Left cardiac atrium (tissue), 4 donors: ENCODE measurements around the gene ZRANB1. TPM values are rescaled to one million over a fixed set of nuclear protein-coding genes. Genes with fewer than 3 reads are reported as not detected.

Experiments
- ATAC-seq, 2 donors: fragments of 200-7000 bp; cut with Tn5 transposase; one replicate each; pipeline ENCODE4 v1.9.1; 2020; ENCODE audit warnings: mild to moderate bottlenecking in 2 of 2, moderate library complexity in 2 of 2
- DNase-seq: peaks from one replicate; pipeline ENCODE4 v3.0.0-alpha.2; 2020
- intact Hi-C, 2 donors: fragments of 100-400 bp; cut with DNase I; formaldehyde crosslinking; loops; one replicate each; pipeline versions ENCODE4 v1.14.1 to v1.15.1; 2022 to 2023
- total RNA-seq, 2 donors: library from RNA; stranded (reverse); fragmentation: NEBNext Ultra II Directional; extraction: Animal tissue kit (Norgen Biotek cat#: 25700); gene quantifications; one replicate each; pipeline ENCODE4 v1.2.1, GENCODE V29; 2021
- donor health status: DM: no; HTN: yes; CAD: no.
- donor health status: DM: no; HTN: yes; CAD: no; lungs with severe emphysema.
- donor health status: DM: yes; HTN: yes; CAD: no.
- donor health status: Dilated cardiomyopathy.

The ZRANB1 gene
- total RNA-seq, 2 donors from 2014 or later = 22.9 to 25.7 TPM

DNA sequence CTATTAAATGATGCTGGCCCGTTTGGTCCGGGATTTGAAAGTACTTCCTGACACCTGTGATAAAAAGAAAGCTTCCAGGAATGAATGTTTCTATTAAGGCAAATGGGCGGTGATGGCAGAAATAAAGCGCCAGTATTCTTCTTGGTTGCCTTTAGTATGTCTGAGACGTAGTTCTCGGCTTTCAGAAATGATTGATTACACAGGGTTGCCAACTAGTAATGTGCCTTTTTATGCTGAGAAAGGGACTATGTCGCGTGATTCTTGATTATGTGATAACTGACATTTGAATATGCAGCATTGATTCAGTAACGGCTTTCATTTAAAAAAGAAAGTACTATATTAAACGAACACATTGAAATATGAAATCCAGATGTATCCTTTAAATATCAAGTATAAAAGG, 13.9 kb downstream of the ZRANB1 start:
- intact Hi-C loops = no loop called here
- no peak for DNase-seq
- ATAC-seq = no peak

DNA sequence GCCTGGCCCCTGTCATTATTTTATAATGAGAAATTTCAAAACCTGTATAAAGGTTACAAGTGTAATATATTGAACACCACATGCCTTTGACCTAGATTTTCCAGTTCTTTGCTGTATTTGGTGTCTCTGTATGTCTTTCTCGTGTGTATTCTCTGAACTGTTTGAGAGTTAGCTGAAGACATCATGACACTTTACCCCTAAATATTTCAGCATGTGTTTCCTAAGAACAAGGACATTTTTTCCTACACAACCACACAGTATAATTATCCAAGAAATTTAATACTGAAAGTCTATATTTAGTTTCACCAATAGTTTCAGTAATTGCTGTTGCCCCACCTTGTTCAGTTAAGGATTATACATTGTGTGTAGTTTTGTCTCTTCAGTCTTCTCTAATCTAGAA, 14.8 kb downstream of the ZRANB1 start:
- no peak for DNase-seq
- peak in 1 of 2 donors; percentile 53 for ATAC-seq
- intact Hi-C loops = no loop called here

DNA sequence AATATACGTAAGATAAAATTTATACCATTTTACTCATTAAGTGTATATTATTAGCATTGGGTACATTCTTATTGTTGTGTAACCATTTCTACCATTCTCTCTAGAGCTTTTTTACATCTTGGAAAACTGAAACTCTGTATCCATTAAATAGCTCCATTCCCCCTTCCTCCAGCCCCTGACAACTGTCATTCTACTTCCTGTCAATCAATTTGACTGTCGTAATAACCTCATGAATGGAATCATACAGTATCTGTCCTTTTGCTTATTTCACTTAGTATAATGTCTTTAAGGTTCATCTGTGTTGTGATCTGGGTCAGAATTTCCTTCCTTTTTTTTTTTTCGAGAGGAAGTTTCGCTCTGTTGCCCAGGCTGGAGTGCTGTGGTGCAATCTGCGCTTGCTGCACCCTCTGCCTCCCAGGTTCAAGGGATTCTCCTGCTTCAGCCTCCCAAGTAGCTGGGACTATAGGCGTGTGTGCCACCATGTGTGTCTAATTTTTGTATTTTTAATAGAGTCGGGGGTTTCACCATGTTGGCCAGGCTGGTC, 15.6 kb downstream of the ZRANB1 start:
- ATAC-seq (no peak), DNase-seq (no peak)
- intact Hi-C loops = no loop called here

DNA sequence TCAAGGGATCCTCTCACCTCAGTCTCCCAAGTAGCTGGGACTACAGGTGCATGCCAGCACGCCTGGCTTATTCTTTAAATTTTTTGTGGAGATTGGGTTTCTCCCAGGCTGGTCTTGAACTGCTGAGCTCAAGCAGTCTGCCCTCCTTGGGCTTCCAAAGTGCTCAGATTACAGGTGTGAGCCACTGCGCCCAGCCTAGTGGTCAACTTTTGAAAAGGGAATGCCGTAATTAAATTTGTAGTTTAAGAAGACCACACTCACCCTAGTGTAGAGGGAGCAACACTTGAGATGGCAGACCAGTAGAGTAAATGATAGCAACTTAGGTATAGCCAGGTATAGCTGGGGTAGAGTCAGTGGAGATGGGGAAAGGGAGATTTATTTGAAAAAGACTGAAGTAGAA, 17.6 kb downstream of the ZRANB1 start:
- no peak for DNase-seq
- no peak for ATAC-seq
- intact Hi-C loops = no loop called here

DNA sequence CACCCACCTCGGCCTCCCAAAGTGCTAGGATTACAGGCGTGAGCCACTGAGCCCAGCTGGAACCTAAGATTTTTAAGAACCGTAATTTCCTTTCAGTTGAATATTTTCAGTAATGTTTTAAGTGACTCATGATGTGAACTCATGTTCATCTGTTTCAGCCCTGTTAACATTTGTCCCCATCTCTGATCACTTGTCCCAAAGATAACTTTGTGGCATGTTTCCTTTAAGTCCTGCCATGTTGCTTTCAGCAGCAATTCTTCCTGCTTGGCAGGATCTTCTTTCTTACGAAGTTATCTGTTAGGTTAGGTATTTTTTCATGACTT, 19.3 kb downstream of the ZRANB1 start:
- no peak for DNase-seq
- ATAC-seq = no peak
- intact Hi-C loops = no loop called here

DNA sequence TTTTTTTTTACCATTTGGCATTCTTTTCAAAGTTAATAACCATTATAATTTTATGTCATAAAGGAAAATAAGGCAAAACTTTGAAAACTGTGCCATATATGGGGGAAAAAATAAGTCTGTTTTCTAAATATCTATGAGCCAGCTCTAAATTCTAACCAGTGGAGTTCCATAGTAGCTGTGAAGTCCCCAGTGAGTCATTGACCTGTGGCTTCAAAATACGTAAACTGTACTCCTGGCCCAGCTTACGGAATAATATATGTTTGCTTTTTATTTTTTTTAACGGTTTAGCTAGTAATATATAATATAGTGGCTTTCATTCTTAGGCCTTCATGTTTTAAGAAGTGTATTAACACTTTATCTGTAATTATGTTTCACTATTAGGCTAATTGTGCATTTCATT, 20.5 kb downstream of the ZRANB1 start:
- ATAC-seq (no peak), DNase-seq (no peak)
- intact Hi-C loops = no loop called here

DNA sequence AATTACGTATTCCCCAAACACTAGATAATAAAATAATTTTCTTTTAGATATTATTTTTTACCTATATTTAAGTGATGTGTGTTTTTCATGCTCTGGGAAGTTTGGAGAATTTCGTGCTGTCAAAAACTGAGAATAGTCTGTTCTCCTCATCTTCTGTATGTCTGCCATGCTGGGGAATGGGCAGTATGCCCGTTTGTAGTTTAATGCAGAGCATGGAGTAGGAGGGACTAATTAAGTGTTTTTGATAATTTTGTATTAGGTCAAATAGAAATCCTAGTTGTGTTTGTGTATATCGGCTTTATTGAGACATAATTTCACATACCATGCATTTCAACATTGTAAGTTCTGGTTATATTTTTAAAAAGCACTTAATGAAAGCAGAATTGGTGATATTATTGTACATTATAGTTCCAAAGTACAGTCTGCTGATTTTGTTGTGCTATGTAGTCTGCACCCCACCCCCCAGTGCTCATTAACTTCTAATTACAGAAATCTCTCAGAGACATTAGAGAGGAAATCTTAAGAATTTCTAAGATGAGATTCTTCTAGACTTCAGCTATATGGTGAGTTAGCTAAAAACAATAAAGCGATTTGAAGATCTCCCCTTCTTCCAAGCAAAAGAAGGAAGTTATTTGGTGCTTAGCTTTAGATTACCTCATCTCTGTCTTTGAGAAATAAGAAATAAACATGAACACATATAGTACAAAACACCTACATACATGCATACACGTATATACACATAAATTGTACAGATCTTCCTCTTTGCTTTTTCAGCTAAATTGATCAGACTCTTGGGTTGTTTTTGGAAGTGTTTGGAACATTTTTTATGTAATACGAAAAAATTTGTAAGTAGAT, 22.2 kb downstream of the ZRANB1 start:
- ATAC-seq (no peak), DNase-seq (no peak)
- intact Hi-C loops = no loop called here

DNA sequence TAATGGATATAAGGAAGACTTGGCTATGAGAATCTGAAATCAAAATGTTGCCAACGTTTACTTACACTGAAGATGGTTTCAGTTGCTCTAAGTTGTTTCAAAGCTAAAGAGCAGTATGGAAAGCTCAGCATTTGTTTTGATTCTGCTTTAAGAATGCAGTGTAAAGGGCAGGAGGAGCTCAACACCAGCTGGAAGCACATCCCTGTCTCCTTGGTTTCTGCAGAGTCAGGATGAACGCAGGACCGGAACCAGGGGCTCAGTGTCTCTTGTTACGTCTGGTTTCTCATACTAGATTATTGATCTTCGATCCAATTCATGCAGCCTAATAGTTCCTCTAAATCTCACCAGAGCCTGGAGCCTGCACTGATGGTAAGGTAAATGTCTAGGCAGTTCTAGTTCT, 24.1 kb downstream of the ZRANB1 start:
- no peak for ATAC-seq
- DNase-seq = no peak
- intact Hi-C loops = no loop called here

DNA sequence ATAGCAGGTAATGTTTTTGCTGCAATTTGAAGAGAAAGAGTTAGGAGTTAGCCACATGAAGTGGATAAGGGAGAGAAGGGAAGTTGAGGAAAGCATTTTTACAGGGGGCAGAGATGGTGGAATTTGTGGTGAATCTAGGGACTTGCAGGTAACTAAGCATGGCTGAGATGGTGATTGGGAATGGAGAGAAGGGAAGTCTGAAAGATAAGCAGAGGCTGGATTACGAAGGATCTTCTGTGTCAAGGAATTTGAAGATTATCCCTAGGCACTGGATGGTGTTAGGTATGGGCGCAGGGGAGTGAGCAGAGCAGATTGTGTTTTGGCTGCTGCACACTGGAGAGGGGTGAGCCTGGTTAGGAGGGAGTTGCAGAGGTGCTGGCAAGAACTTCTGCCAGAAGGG, 25.3 kb downstream of the ZRANB1 start:
- ATAC-seq = no peak
- intact Hi-C loops = no loop called here
- no peak for DNase-seq

DNA sequence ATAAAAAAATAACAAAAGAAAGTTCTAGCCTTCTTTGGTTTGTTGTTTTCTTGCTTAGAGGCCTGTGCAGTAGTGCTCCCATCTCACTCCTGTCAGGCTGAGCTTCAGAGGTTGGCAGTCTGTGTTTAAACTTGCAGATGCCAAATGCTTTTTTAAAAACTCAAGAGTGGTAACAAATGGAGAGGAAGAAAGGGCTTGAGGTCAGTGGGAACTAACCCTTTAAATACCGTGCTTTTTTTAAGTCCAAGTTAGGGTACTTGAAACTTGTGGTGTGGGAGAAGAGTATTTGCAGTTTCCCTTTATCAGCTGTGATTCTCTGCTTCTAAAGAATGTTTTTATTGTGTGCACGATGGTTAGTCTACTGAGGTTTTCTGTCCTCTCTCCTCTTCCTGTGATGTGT, 29.4 kb downstream of the ZRANB1 start:
- intact Hi-C loops = no loop called here

DNA sequence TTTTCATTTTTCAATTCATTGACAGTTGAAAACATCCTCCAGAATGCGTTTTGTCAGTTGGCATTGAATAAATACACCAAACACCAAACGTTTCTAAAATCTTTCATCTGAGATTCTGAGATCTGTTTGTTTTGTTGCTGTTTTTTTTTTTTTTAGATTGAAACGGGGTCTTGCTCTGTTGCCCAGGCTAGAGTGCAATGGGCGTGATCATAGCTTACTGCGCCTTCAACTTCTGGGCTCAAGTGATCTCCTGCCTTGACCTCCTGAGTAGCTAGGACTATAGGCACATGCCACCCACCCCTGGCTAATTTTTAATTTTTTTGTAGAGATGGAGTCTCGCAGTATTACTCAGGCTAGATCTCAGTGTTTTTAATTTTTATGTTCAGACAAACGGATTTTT, 30.7 kb downstream of the ZRANB1 start:
- ATAC-seq = no peak
- DNase-seq = no peak
- intact Hi-C loops = no loop called here

More for the DNA sequence above, 29.4 kb downstream of the ZRANB1 start:
- ATAC-seq = peak in 1 of 2 donors; percentile 67
- DNase-seq = no peak

DNA sequence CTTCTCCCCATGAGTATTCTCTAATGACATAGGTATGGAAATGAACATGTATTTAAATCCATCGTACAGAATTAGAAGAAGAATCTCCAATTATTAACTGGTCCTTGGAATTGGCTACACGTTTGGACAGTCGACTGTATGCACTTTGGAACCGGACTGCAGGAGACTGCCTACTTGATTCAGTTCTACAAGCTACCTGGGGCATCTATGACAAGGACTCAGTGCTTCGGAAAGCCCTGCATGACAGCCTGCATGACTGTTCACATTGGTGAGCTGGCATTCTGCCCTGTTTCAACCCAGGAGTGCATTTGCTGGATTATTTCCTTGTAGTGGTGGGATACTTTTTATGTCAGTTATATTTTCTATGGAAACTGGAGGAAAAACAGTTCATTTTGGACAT, 32.2 kb downstream of the ZRANB1 start:
- no peak for ATAC-seq
- DNase-seq = no peak
- intact Hi-C loops = no loop called here

DNA sequence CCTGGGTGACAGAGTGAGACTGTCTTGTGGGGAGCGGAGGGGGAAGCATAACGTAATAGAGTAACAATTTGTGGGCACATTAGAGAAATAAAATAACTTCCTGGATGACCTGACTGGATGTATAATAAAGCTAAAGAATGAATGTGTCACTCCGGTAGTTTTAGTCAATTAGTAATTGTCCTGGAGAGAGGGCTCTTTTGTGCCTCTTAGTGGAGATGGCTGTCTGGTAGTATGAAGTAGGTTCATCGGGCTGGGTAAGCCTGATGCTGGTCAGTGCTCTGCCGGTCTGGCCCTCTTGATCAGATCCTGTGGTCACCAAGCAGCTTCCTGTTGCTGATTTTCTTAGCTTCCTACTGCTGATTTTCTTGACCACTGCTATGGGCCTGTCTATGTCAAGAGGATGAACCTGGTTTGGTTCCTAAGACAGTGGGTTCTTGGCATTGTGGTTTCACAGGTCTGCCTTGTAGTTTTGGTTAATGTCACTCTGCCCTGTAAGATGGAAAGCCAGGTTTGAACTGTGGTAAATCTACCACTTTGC, 34.1 kb downstream of the ZRANB1 start:
- intact Hi-C loops = no loop called here
- ATAC-seq = no peak
- DNase-seq = no peak

DNA sequence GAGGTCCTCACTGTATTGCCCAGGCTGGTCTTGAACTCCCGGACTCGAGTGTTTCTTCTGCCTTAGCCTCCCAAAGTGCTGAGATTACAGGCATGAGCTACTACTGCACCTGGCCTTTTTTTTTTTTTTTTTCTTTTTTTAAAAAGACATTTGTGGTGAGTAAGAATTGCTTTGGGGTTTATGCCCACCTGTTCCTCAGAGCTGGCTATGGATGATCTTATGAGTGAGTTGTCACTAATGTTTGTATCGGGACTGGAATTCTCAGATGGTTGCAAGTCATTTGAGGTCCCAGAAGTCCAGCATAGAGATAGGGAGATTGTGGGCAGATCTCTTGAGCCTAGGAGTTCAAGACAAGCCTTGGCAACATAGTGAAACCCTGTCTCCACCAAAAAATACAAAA, 35.2 kb downstream of the ZRANB1 start:
- ATAC-seq = no peak
- intact Hi-C loops = no loop called here

DNA sequence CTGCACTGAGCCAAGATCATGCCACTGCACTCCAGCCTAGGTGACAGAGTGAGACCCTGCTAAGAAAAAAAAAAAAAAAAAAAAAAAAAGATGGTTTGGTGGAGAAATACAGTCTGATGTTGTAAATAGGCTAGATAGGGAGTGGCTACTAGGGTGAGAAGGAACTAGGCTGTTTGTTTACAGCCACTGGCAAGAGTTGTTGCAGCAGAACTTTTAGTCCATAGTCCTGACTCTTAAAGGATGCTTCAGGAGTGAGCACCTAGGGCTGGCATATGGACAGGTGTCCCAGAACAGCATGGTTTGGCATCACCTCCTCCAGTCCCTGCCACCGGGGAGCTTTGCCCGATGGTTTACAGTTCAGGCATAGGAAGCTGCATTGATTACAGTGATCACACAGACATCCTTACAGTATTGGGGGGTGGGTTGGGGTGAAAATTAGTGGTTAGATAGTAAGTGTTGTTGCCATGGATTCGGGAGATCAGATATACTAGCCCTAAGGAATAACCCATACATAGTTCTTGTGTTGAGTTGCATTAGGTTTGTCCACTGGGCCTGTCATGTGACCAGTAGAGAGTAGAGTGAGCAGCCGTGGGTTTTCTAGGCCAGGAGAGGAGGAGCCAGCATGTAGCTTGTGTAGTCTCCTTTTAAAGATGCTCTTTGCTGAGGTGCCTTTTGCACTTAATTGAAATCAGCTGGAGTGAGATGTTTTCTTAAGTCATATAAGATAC, 35.9 kb downstream of the ZRANB1 start:
- intact Hi-C loops = no loop called here
- peak; percentile 44 to 68 for ATAC-seq
- DNase-seq = no peak

More for the DNA sequence above, 35.2 kb downstream of the ZRANB1 start:
- no peak for DNase-seq

DNA sequence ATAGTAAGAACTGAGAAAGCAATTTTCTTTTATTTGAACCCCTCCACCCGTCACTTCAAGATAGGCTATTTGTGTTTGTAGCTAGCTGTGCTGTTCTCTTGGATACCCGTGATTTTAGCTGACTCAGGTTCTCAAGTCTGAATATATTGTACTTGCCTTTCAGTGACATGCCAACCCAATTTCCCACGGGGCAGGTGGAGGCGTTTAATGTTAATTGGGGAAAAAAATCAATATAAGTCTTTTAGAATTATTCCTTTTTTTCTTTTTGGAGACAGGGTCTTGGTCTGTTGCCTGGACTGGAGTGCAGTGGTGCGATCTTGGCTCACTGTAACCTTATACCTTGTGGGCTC, 36.4 kb downstream of the ZRANB1 start:
- DNase-seq = no peak
- no peak for ATAC-seq
- intact Hi-C loops = no loop called here

DNA sequence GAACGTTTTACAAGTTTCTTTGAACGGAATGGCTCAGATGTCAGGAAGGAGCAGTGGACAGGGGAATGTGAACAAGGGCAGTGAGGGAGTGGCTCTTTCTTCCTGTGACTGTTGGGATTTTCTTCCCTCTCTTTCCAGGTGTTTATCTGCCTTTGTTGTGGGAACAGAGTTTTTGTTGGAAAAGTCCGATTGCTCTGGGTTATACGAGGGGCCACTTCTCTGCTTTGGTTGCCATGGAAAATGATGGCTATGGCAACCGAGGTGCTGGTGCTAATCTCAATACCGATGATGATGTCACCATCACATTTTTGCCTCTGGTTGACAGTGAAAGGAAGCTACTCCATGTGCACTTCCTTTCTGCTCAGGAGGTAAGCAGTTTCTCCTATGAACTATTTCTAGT, 41.4 kb downstream of the ZRANB1 start:
- ATAC-seq (peak in 1 of 2 donors; percentile 18), DNase-seq (no peak)
- intact Hi-C loops = no loop called here

DNA sequence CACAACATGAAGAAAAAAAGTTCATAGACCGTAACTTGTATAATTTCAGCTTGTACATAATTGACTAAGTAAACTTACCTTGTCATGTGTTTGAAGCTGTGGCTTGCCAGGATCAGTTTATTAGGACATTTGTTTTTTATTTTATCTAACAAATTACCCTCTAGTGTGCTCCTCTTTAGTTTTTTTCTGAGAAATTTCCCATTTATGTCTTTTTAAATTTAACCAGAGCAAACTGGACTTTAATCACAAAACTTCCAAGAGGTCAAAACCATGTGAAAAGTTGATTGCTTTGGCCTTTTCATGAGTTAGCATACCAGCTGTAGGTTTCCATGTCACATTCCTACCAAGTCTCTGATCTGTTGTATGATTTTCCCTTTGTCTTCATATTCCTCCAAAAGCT, 42.5 kb downstream of the ZRANB1 start:
- no peak for ATAC-seq
- intact Hi-C loops = no loop called here

DNA sequence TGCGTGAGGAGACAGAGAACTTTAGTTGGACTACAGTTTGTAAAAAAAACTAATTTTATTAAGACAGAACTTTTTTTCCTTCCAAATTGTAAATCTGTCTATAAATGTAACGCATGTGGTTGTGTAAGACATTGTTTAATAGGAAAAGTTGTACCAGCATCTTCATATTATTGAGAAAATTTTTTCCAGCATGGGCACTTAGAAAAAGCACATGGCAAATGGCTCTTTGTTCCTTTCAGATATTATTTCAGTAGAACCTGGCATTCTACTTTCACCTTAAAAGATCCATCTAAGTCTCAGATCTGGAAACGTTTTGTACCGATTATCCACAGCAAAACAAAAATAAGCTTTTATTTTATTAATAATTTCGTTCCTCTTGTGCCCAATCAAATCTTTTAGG, 43.2 kb downstream of the ZRANB1 start:
- ATAC-seq (no peak), DNase-seq (no peak)
- intact Hi-C loops = no loop called here

More for the DNA sequence above, 42.5 kb downstream of the ZRANB1 start:
- no peak for DNase-seq

DNA sequence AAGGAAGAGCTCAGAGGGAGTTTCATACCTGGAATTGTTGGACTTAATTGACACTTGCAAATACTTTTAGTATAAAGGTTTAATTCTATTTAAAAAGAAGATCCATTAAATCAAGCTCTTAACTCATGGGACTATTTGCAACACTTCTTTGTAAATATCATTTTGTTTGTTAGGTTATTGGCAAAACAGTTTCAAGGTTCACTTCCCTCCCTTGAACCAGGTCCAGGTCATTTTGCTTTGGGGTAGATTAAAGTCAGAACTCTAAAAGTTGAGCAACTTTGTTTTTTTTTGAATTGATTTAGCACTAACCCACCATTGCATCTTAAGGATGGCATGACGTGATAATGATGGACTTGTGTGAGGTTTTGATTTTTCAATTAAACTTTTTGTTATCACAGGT, 45.9 kb downstream of the ZRANB1 start:
- ATAC-seq (no peak), DNase-seq (no peak)
- intact Hi-C loops = no loop called here
